Measurements from ENCODE around the gene OR2W3.

DNA sequence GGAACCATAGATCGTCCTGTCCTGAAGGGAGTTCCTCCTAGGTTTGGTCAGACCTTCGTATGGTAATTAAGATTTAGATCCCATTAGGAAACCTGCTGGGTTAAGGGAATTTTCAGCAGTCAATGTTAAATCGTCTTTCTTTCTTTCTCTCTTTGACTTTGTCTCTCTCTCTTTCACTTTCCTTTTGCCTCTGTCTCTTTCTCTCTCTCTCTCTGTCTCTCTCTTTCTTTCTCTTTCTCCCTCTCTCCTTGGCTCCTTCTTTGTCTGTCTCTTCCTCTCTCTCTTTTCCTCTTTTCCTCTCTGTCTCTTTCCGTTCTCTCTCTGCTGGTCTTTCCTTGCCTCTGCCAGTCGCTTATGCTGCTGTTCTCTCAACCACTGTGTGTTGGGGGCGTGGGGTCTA is 8.7 kb downstream of the OR2W3 start:
- TF ChIP-seq, protein P1, sequence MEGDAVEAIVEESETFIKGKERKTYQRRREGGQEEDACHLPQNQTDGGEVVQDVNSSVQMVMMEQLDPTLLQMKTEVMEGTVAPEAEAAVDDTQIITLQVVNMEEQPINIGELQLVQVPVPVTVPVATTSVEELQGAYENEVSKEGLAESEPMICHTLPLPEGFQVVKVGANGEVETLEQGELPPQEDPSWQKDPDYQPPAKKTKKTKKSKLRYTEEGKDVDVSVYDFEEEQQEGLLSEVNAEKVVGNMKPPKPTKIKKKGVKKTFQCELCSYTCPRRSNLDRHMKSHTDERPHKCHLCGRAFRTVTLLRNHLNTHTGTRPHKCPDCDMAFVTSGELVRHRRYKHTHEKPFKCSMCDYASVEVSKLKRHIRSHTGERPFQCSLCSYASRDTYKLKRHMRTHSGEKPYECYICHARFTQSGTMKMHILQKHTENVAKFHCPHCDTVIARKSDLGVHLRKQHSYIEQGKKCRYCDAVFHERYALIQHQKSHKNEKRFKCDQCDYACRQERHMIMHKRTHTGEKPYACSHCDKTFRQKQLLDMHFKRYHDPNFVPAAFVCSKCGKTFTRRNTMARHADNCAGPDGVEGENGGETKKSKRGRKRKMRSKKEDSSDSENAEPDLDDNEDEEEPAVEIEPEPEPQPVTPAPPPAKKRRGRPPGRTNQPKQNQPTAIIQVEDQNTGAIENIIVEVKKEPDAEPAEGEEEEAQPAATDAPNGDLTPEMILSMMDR (IDR thresholded peaks at IDR 0.05; ENCODE audit: low read depth, low read length) = no peak
- no peak for TF ChIP-seq POLR2A (IDR thresholded peaks at IDR 0.05; ENCODE audit: extremely low read depth, insufficient read length)
